Inflammatory macrophage treated with lipopolysaccharide for 1 hour (primary cell): ENCODE results near the gene TFEB.

Experiments
- DNase-seq, 2 donors: peaks; one replicate each; pipeline ENCODE4 v3.0.0-alpha.2; 2020 to 2022

TFEB gene

GRCh38 chr6:41704656-41705310 is 30.6 kb downstream of the TFEB start:
- DNase-seq = no peak

DNA sequence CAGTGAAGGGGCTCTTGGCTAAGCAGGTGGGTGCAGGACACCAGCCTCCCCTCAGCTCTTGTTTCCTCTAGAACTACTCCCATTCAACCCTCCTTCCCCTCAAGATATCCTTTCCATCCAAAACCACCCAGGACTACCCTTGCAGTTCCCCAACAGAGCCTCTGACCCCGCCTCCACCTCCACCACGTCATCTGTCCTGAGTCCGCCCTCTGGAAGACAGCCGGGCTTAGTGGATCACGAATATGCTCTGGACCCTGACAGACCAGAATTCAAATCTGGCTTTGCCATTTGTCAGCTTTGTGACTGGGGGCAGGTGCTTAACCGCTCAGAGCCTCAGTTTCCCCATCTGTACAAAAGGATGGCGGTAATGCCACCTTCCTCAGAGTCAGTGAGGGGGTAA is 31.4 kb downstream of the TFEB start:
- no peak for DNase-seq

GRCh38 chr6:41702771-41703494 is 32.5 kb downstream of the TFEB start:
- no peak for DNase-seq

- DNase-seq = no peak
Measured at GRCh38 chr6:41702089-41702745, 33.2 kb downstream of the TFEB start.

- no peak for DNase-seq
Measured at GRCh38 chr6:41700463-41701347, 34.7 kb downstream of the TFEB start.

DNA sequence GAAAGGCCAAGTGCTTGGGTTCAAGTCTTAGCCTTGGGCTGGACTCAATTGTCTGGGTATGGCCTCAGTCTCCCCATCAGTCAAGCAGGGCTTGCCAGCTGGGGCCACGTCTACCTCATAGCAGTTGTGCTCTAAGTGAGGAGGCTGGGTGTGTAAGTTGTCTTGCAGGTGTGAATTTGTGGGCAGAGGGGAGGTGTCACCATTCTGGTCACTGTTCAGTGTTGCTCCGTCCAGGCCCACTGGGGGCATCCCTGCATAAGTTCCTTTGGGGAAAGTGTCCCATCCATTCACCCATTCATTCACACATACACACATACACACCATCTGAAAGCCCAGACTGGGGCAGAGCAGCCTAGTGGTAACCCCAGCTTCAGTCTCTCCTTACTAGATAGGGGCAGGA is 36.3 kb downstream of the TFEB start:
- no peak for DNase-seq

- DNase-seq = no peak
Measured at GRCh38 chr6:41697861-41698781, 37.3 kb downstream of the TFEB start.

DNA sequence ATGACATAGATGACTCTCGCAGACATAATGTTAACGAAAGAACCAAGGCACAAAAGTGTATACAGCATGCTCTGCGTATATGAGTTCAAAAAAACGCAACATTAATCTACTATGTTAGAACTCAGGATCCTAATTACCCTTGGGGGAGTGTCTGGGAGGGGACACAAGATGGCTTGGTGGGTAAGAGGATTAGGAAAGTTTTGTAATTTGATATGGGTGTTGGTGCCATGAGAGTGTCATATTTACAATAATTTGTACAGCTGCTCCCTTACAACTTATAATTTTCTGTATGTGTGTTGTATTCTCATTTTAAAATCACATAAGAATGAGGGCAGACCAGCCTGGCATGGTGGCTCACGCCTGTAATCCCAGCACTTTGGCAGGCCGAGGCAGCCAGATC is 38.6 kb downstream of the TFEB start:
- no peak for DNase-seq

DNA sequence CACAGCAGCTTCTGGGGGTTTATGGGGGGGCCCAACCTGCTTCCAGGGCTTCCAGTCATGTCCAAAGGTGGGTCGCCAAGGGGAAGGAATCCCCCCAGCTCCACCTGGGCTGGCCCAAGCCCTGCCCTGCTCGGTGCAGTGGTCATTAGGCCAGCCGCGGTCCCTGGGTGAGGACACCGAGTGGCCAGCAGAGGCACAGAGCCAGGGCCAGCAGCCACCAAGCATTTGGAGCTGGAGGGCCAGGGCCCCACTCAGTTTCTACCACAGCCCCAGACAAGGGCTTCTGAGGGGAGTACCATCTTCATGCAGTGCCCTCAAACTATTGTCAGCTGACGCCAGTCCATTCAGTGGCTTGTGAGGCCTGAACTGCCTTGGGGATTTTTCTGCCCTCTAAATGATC is 39.6 kb downstream of the TFEB start:
- DNase-seq = no peak

DNA sequence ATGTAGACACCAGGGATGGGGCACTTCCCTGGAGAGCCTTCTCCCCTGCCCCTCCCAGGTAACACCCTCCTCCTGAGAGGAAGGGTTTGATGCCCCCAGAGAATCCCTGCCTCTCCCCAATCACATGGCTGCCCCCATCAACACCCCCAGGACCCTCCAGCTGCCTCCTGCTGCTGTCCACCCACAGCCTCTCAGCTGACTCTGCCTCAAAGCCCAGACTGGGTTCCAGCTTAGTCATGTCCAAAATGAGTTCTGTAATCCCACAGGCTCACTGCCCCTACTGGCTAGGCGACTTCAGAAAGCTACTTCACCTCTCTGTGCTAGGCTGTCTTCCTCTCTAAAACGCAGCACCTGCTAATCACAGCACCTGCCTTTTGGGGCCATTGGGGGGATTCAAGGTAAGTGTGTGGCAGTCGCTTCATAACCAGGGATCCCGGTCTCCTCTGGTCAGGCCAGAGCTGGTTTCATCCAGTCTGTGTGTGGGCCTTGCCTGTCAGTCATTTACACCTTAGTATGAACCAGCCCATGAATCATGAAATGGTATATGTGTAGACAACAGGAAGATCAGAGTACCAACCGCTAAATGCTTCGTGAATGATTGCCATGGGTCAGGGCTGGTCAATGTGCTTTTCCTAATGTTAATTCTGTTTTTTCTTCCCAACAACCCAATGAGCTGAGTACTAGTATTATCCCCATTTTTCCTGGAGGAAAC is 40.4 kb downstream of the TFEB start:
- DNase-seq = peak in 1 of 2 donors; percentile 61

DNA sequence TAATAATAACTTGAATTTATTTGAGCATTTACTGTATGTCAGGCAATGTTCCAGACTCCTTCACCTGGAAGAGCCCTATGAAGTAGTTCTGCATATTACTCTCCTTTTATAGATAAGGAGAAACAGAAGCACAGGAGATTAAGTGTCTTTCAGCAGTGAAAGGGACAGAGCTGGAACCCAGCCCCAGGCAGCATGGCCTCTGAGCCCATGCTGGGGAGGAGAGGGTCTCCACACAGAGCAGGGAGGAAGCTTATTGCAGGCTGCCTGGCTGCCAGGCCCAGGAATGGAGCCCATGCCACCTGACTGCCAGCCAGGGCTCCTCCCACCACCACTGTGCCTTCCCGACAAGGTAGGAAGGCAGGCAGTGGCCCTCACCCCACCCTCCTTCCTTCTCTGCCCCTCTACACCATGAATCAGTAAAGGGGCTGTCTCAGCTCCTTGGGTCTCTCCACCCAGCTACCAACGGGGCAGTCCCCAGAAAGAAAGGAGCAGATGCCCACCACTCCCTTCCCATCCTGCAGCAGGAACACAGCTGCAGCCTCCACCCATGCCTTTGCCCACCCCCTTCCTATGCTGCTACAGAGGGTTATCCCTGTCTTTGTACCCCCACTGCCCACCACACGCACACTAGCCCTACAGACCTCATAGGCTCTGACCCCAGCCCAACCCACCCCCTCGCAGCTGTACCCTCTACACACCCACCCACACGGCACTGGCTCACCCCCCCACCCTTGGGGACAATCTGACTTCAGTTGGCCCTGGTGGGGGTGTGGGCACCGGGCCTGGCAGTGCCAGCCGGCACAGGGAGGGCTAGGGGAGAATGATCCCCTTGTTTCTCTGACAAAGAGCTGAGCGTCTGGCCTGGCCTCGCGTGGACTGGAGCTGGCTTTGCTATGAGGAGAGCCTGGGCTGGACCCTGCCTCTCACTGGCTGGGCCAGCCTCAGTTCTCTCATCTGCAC is 41.8 kb downstream of the TFEB start:
- no peak for DNase-seq

- DNase-seq = no peak
Measured at GRCh38 chr6:41692730-41693129, 42.7 kb downstream of the TFEB start.

- DNase-seq = no peak
Measured at GRCh38 chr6:41692080-41692675, 43.2 kb downstream of the TFEB start.

GRCh38 chr6:41691426-41692079 is 43.9 kb downstream of the TFEB start:
- DNase-seq = no peak

- no peak for DNase-seq
Measured at GRCh38 chr6:41690541-41691330, 44.7 kb downstream of the TFEB start.

DNA sequence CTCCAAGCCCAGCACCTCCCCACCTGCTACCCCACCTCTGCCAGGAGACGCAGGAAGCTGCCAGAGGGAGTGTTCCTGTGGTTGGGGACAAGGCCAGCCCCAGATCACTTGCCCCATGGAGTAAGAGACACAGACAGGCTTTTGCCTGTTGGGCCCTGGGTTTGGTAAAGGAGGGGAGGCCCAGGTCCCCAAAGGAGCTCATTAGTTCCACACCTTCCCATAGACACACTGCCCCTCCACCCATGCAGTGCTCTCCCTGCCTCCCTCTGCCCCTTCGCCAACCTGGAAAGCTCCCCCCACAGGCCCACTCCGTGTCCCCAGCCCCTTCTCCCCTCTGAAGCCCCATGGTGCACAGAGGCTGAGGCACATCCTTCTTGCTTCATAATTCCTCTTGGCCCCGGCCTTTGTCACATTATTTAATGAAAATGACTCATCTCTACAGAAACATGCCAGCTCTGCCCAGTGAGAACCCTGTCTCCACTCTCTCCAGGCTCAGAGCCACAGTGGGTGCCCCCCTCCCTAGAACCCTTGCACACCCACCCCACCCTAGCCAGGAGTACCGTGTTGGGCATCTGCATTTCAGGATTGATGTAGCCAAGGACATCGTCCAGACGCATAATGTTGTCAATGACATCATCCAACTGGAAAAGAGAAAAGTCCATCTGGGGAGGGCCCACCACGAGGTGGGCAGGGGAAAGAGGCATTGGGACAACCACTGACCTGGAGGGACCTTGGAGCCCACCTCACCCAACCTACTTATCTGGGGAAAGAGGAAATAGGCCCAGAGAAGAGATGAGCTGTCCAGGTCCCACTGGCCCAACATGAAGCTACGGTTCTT is 46.0 kb downstream of the TFEB start:
- DNase-seq = no peak

GRCh38 chr6:41688256-41688965 is 47.0 kb downstream of the TFEB start:
- DNase-seq = no peak
